C1 segment of cervical spinal cord (tissue), 14 donors: ENCODE measurements around the gene TPST1.
A peak's percentile ranks its signal among the peaks of the same experiment; 100 is the strongest.
"Not testable (repeated sequence)": the region's sequence is repeated elsewhere in the genome, so short reads cannot be mapped to it uniquely, and the experiment has no call there.

Source experiments
- DNase-seq, 14 donors: peaks; one replicate each; lab custom pipeline; 2025; lab: John Stamatoyannopoulos, UW

The TPST1 gene

GRCh38 chr7:66188645-66189044 is 16.5 kb upstream of the TPST1 start:
- DNase-seq: no peak

- peak in 2 of 14 donors; percentile 3 to 41 for DNase-seq
Observed at GRCh38 chr7:66189695-66190503, 15.2 kb upstream of the TPST1 start.

GRCh38 chr7:66190504-66190857 is 14.7 kb upstream of the TPST1 start:
- no peak for DNase-seq

- no peak for DNase-seq
Observed at GRCh38 chr7:66193146-66193725, 11.9 kb upstream of the TPST1 start.

- peak in 1 of 14 donors; percentile 76 for DNase-seq
Observed at GRCh38 chr7:66198469-66198868, 6.7 kb upstream of the TPST1 start.

- no peak for DNase-seq
Observed at GRCh38 chr7:66198956-66199355, 6.2 kb upstream of the TPST1 start.

- DNase-seq: no peak
Observed at GRCh38 chr7:66202441-66202840, 2.7 kb upstream of the TPST1 start.

GRCh38 chr7:66205741-66206090 is 582 bp downstream of the TPST1 start:
- peak in 6 of 14 donors; percentile 23 to 53 (median 33) for DNase-seq

GRCh38 chr7:66206119-66206933 is 1.2 kb downstream of the TPST1 start:
- DNase-seq: peak in 3 of 14 donors; percentile 6 to 30 (median 27)

GRCh38 chr7:66206934-66207240 is 1.8 kb downstream of the TPST1 start:
- peak in 2 of 14 donors; percentile 3 to 30 for DNase-seq

GRCh38 chr7:66207540-66207939 is 2.4 kb downstream of the TPST1 start:
- DNase-seq: no peak

GRCh38 chr7:66211429-66211828 is 6.3 kb downstream of the TPST1 start:
- no peak for DNase-seq

GRCh38 chr7:66213637-66214036 is 8.5 kb downstream of the TPST1 start:
- DNase-seq: no peak

- no peak for DNase-seq
Observed at GRCh38 chr7:66216687-66217086, 11.6 kb downstream of the TPST1 start.

GRCh38 chr7:66219805-66220204 is 14.7 kb downstream of the TPST1 start:
- DNase-seq: no peak

- no peak for DNase-seq
Observed at GRCh38 chr7:66221442-66221841, 16.3 kb downstream of the TPST1 start.

- no peak for DNase-seq
Observed at GRCh38 chr7:66227808-66228207, 22.7 kb downstream of the TPST1 start.

GRCh38 chr7:66231326-66232216 is 26.4 kb downstream of the TPST1 start:
- not testable (repeated sequence) for DNase-seq

GRCh38 chr7:66233638-66234037 is 28.5 kb downstream of the TPST1 start:
- no peak for DNase-seq

- no peak for DNase-seq
Observed at GRCh38 chr7:66236713-66237303, 31.7 kb downstream of the TPST1 start.
